ENCODE data around the gene LSM3.

DNA sequence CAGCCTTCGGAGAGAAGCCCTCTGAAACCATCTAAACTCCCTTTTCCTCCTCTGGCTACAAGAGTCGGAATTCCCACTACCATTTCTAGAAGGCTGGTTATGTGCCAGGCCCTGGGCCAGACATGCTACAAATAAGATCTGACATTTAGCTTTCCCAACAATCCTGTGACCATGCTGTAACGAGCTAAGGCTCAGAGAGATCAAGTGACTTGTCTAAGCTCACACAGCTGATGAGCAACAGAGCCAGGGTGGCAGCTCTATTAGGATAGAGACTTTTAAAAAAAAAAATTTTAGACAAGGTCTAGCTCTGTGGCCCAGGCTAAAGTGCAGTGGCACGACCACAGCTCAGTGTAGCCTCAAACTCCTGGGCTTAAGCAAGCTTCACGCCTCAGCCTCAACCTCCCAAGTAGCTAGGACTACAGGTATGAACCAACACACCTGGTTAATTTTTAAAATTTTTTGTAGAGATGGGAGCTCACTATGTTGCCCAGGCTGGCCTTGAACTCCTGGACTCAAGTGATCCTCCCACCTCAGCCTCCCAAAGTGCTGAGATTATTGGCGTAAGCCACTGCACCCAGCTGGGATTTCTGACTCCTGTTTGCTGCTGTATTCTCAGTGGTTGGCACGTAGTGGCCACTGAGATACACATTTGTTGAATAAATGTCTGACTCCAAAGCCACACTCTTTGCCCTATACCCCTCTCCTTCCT, 34.6 kb downstream of the LSM3 start:
- TF ChIP-seq EZH2phosphoT487 (IDR thresholded peaks at IDR 0.05; ENCODE audit: low read length) = no peak
- TF ChIP-seq, protein P1, sequence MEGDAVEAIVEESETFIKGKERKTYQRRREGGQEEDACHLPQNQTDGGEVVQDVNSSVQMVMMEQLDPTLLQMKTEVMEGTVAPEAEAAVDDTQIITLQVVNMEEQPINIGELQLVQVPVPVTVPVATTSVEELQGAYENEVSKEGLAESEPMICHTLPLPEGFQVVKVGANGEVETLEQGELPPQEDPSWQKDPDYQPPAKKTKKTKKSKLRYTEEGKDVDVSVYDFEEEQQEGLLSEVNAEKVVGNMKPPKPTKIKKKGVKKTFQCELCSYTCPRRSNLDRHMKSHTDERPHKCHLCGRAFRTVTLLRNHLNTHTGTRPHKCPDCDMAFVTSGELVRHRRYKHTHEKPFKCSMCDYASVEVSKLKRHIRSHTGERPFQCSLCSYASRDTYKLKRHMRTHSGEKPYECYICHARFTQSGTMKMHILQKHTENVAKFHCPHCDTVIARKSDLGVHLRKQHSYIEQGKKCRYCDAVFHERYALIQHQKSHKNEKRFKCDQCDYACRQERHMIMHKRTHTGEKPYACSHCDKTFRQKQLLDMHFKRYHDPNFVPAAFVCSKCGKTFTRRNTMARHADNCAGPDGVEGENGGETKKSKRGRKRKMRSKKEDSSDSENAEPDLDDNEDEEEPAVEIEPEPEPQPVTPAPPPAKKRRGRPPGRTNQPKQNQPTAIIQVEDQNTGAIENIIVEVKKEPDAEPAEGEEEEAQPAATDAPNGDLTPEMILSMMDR (IDR thresholded peaks at IDR 0.05; ENCODE audit: low read length) = no peak
